Measurements from ENCODE around the gene HSD17B3.

DNA sequence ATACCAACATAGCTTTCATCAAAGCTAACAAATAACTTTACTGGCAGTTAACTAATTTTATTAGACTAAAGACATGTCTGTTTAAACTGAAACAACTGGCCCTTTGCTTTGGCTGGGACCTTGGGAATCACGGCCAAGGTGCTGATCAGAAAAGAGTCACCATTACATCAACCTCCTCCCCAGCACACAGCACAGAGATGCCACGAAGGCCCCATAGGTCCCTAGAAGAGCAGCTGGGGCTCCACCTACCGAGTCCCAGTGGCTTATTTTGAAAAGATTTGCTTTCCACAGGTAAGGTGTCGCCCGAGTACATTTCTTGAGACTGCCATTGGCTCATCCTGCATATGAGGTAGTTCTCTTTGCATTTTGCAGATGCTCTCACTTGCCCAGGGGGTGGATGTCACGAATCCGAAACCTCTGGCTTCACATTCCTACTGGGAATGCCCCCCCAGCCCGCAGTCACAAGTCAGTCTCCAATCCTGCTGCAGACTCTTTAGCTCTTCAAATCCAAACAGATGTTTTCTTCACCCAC lies 18.8 kb upstream of the HSD17B3 start:
- TF ChIP-seq, protein P1, sequence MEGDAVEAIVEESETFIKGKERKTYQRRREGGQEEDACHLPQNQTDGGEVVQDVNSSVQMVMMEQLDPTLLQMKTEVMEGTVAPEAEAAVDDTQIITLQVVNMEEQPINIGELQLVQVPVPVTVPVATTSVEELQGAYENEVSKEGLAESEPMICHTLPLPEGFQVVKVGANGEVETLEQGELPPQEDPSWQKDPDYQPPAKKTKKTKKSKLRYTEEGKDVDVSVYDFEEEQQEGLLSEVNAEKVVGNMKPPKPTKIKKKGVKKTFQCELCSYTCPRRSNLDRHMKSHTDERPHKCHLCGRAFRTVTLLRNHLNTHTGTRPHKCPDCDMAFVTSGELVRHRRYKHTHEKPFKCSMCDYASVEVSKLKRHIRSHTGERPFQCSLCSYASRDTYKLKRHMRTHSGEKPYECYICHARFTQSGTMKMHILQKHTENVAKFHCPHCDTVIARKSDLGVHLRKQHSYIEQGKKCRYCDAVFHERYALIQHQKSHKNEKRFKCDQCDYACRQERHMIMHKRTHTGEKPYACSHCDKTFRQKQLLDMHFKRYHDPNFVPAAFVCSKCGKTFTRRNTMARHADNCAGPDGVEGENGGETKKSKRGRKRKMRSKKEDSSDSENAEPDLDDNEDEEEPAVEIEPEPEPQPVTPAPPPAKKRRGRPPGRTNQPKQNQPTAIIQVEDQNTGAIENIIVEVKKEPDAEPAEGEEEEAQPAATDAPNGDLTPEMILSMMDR (IDR thresholded peaks at IDR 0.05), result no peak
- TF ChIP-seq POLR2A (IDR thresholded peaks at IDR 0.05), result no peak

Measured in heart left ventricle (tissue), 13 donors.